ENCODE measurements around the gene CCDC134.

GRCh38 chr22:41787331-41787730, 13.1 kb upstream of the CCDC134 start:
- TF ChIP-seq CTCF (IDR thresholded peaks at IDR 0.05) (no peak), EP300 (IDR thresholded peaks at IDR 0.05) (no peak)
